HEK293 (cell line): ENCODE measurements around the gene KCTD17.

Source experiments
- CTCF ChIA-PET: fragments of 350-600 bp; formaldehyde crosslinking; extraction: SDS; loops from one replicate; lab custom pipeline; 2021; ENCODE audit warnings: antibody characterized with exemption; lab: Yijun Ruan, JAX
- POLR2A ChIA-PET: fragments of 300-600 bp; formaldehyde crosslinking; extraction: SDS; loops from one replicate; lab custom pipeline; 2020; ENCODE audit warnings: antibody characterized with exemption, inconsistent platforms; lab: Yijun Ruan, JAX
- H3K27ac ChIP-seq: fragments of 200-500 bp; sonication (Bioruptor generic); 2 replicates; pipeline ENCODE4 v1.5.1; 2014; ENCODE audit warnings: low read depth, low read length, control low read depth, inconsistent platforms; ENCODE audit errors: extremely low read depth
- H3K36me3 ChIP-seq, 2 experiments: fragments of 200-500 bp in 1 of 2; sonication (Bioruptor generic) in 1 of 2; 1 replicate in 1 of 2; 2 replicates in 1 of 2; pipeline ENCODE4 v1.5.1; 2014 to 2017; ENCODE audit warnings: inconsistent platforms in 2 of 2, low read length in 2 of 2; ENCODE audit not compliant: control insufficient read depth in 2 of 2, insufficient read depth in 1 of 2
- H3K4me1 ChIP-seq: fragments of 200-500 bp; sonication (Bioruptor generic); 2 replicates; pipeline ENCODE4 v1.5.1; 2014; ENCODE audit warnings: mild to moderate bottlenecking, low read length, inconsistent platforms; ENCODE audit not compliant: control insufficient read depth, insufficient read depth
- H3K4me3 ChIP-seq: 2 replicates; pipeline ENCODE4 v1.5.1; 2011; ENCODE audit warnings: low read depth, mild to moderate bottlenecking, control low read depth, low read length, moderate library complexity
- H3K9me3 ChIP-seq: fragments of 200-500 bp; sonication (Bioruptor generic); 2 replicates; pipeline ENCODE4 v1.5.1; 2014; ENCODE audit warnings: low read depth, low read length, inconsistent platforms; ENCODE audit not compliant: control insufficient read depth, insufficient read depth
- GLI4 ChIP-seq: fragments of 450-650 bp; formaldehyde crosslinking; IDR thresholded peaks from 2 replicates; pipeline ENCODE4 v1.5.1; 2016; ENCODE audit warnings: missing biosample characterization, missing genetic modification characterization
- GLIS2 ChIP-seq: fragments of 450-650 bp; formaldehyde crosslinking; IDR thresholded peaks from 2 replicates; pipeline ENCODE4 v1.5.1; 2016; ENCODE audit warnings: missing biosample characterization, missing genetic modification characterization
- HOXC10 ChIP-seq: sonication (generic); formaldehyde crosslinking; IDR thresholded peaks from 2 replicates; pipeline ENCODE4 v1.8.1; 2023; ENCODE audit warnings: mild to moderate bottlenecking, missing genetic modification reagents
- KLF9 ChIP-seq: fragments of 450-650 bp; formaldehyde crosslinking; IDR thresholded peaks from 2 replicates; pipeline ENCODE4 v1.5.1; 2016; ENCODE audit warnings: missing biosample characterization, missing genetic modification characterization, low read depth
- MYNN ChIP-seq: fragments of 450-650 bp; formaldehyde crosslinking; IDR thresholded peaks from 2 replicates; pipeline ENCODE4 v1.5.1; 2016; ENCODE audit warnings: missing biosample characterization, missing genetic modification characterization, borderline replicate concordance
- OSR2 ChIP-seq: fragments of 450-650 bp; formaldehyde crosslinking; IDR thresholded peaks from 2 replicates; pipeline ENCODE4 v1.5.1; 2016; ENCODE audit warnings: missing biosample characterization, missing genetic modification characterization
- PATZ1 ChIP-seq: fragments of 450-650 bp; formaldehyde crosslinking; IDR thresholded peaks from 2 replicates; pipeline ENCODE4 v1.5.1; 2016; ENCODE audit warnings: missing biosample characterization, missing genetic modification characterization
- SP2 ChIP-seq: fragments of 450-650 bp; formaldehyde crosslinking; IDR thresholded peaks from 2 replicates; pipeline ENCODE4 v1.5.1; 2016; ENCODE audit warnings: missing biosample characterization, missing genetic modification characterization
- SP3 ChIP-seq: fragments of 450-650 bp; formaldehyde crosslinking; IDR thresholded peaks from 2 replicates; pipeline ENCODE4 v1.5.1; 2016; ENCODE audit warnings: missing biosample characterization, missing genetic modification characterization
- ZFP3 ChIP-seq: fragments of 450-650 bp; formaldehyde crosslinking; IDR thresholded peaks from 2 replicates; pipeline ENCODE4 v1.5.1; 2016; ENCODE audit warnings: low read depth, missing biosample characterization, missing genetic modification characterization
- ZIC2 ChIP-seq: fragments of 450-650 bp; formaldehyde crosslinking; IDR thresholded peaks from 2 replicates; pipeline ENCODE4 v1.5.1; 2016; ENCODE audit warnings: missing biosample characterization, missing genetic modification characterization
- ZNF10 ChIP-seq: fragments of 450-650 bp; formaldehyde crosslinking; IDR thresholded peaks from 2 replicates; pipeline ENCODE4 v1.5.1; 2017; ENCODE audit warnings: missing biosample characterization, missing genetic modification characterization
- ZNF132 ChIP-seq: fragments of 450-650 bp; formaldehyde crosslinking; IDR thresholded peaks from 2 replicates; pipeline ENCODE4 v1.5.1; 2017; ENCODE audit warnings: missing biosample characterization, missing genetic modification characterization, borderline replicate concordance
- ZNF133 ChIP-seq: fragments of 450-650 bp; formaldehyde crosslinking; IDR thresholded peaks from 2 replicates; pipeline ENCODE4 v1.5.1; 2016; ENCODE audit warnings: missing biosample characterization, missing genetic modification characterization
- ZNF155 ChIP-seq: fragments of 450-650 bp; formaldehyde crosslinking; IDR thresholded peaks from 2 replicates; pipeline ENCODE4 v1.5.1; 2016; ENCODE audit warnings: missing biosample characterization, missing genetic modification characterization
- ZNF169 ChIP-seq: fragments of 450-650 bp; formaldehyde crosslinking; IDR thresholded peaks from 2 replicates; pipeline ENCODE4 v1.5.1; 2016; ENCODE audit warnings: missing biosample characterization, missing genetic modification characterization
- ZNF174 ChIP-seq: fragments of 450-650 bp; formaldehyde crosslinking; IDR thresholded peaks from 2 replicates; pipeline ENCODE4 v1.5.0; 2017; ENCODE audit warnings: missing biosample characterization, mild to moderate bottlenecking, missing genetic modification characterization
- ZNF24 ChIP-seq: fragments of 450-650 bp; formaldehyde crosslinking; IDR thresholded peaks from 2 replicates; pipeline ENCODE4 v1.5.1; 2016; ENCODE audit warnings: missing biosample characterization, missing genetic modification characterization
- ZNF350 ChIP-seq: fragments of 450-650 bp; formaldehyde crosslinking; IDR thresholded peaks from 2 replicates; pipeline ENCODE4 v1.5.0; 2017; ENCODE audit warnings: missing biosample characterization, mild to moderate bottlenecking, missing genetic modification characterization
- ZNF354C ChIP-seq: fragments of 450-650 bp; formaldehyde crosslinking; IDR thresholded peaks from 2 replicates; pipeline ENCODE4 v1.5.1; 2016; ENCODE audit warnings: missing biosample characterization, missing genetic modification characterization, low read depth, borderline replicate concordance
- ZNF433 ChIP-seq: fragments of 450-650 bp; formaldehyde crosslinking; IDR thresholded peaks from 2 replicates; pipeline ENCODE4 v1.5.1; 2016; ENCODE audit warnings: missing biosample characterization, missing genetic modification characterization, low read depth
- ZNF48 ChIP-seq: fragments of 450-650 bp; formaldehyde crosslinking; IDR thresholded peaks from 2 replicates; pipeline ENCODE4 v1.5.1; 2016; ENCODE audit warnings: missing biosample characterization, missing genetic modification characterization
- ZNF513 ChIP-seq: fragments of 450-650 bp; IDR thresholded peaks from 2 replicates; pipeline ENCODE4 v1.5.1; 2018; ENCODE audit warnings: missing biosample characterization, missing genetic modification characterization
- ZNF548 ChIP-seq: fragments of 450-650 bp; formaldehyde crosslinking; IDR thresholded peaks from 2 replicates; pipeline ENCODE4 v1.5.1; 2016; ENCODE audit warnings: missing biosample characterization, missing genetic modification characterization
- ZNF677 ChIP-seq: fragments of 450-650 bp; IDR thresholded peaks from 2 replicates; pipeline ENCODE4 v1.5.0; 2018; ENCODE audit warnings: missing biosample characterization, mild to moderate bottlenecking, missing genetic modification characterization, moderate library complexity
- ZNF777 ChIP-seq: fragments of 450-650 bp; formaldehyde crosslinking; IDR thresholded peaks from 2 replicates; pipeline ENCODE4 v1.5.1; 2017; ENCODE audit warnings: missing biosample characterization, missing genetic modification characterization, borderline replicate concordance
- ZNF791 ChIP-seq: fragments of 450-650 bp; formaldehyde crosslinking; IDR thresholded peaks from 2 replicates; pipeline ENCODE4 v1.5.1; 2016; ENCODE audit warnings: missing biosample characterization, missing genetic modification characterization
- ZNF830 ChIP-seq: fragments of 450-650 bp; IDR thresholded peaks from 2 replicates; pipeline ENCODE4 v1.5.0; 2018; ENCODE audit warnings: missing biosample characterization, missing genetic modification characterization, low read depth, mild to moderate bottlenecking, moderate library complexity
- ZSCAN16 ChIP-seq: fragments of 450-650 bp; formaldehyde crosslinking; IDR thresholded peaks from 2 replicates; pipeline ENCODE4 v1.5.1; 2016; ENCODE audit warnings: missing biosample characterization, missing genetic modification characterization
- TF ChIP-seq, protein P1 (sequence below): fragments of 450-650 bp; formaldehyde crosslinking; IDR thresholded peaks from 2 replicates; pipeline ENCODE4 v1.5.1; 2016; ENCODE audit warnings: missing biosample characterization, missing genetic modification characterization

Gene KCTD17

DNA sequence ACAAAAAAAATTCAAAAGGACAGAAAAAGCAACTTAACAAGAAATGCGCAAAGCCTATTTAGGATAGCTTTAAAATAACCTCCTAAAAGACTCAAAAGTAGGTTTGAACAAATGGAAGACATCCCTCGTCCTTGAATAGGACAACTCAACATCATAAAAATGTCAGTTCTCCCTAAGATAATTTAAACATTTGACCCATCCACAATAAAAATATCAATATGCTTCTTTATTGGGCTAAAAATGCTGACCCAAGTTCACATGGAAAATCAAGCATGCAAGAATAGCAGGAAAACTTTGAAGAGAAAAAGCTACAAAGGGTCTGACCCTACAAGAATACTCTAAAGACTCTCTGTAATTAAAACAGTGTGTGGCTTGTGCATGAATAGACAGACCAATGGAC is 12.1 kb upstream of the KCTD17 start (continued):
- TF ChIP-seq ZNF174: no peak
- TF ChIP-seq SP2 (tag by site-specific recombination): no peak
- TF ChIP-seq ZNF433 (tag by site-specific recombination): no peak

- no peak overlapping the region for H3K27ac ChIP-seq
- no peak overlapping the region for H3K4me3 ChIP-seq
- no peak for TF ChIP-seq ZNF791 (tag by site-specific recombination)
- no peak for TF ChIP-seq ZNF830
- TF ChIP-seq ZNF132 (tag by site-specific recombination): no peak
- no peak for TF ChIP-seq ZNF548
- no peak for TF ChIP-seq ZFP3 (tag by site-specific recombination)
- TF ChIP-seq ZNF513 (tag by site-specific recombination): no peak
- no peak for TF ChIP-seq ZNF155 (tag by site-specific recombination)
- TF ChIP-seq ZNF24 (tag by site-specific recombination): no peak
- no peak for TF ChIP-seq ZNF133 (tag by site-specific recombination)
- no peak for TF ChIP-seq ZSCAN16
- no peak for TF ChIP-seq MYNN (tag by site-specific recombination)
- no peak for TF ChIP-seq ZNF354C
- TF ChIP-seq ZNF677 (tag by site-specific recombination): no peak
- TF ChIP-seq ZNF169 (tag by site-specific recombination): no peak
- TF ChIP-seq KLF9 (tag by site-specific recombination): no peak
- no peak for TF ChIP-seq ZNF48 (tag by site-specific recombination)
- no peak for TF ChIP-seq ZNF10 (tag by site-specific recombination)
- ChIA-PET POLR2A (interaction anchor here (0.8 to 1.8 kb wide), 4 partner anchors 8 to 32 kb away, joined by 3 to 7 read pairs (median 3); partner anchors contain the start of gene KCTD17), CTCF (interaction anchor here (0.6 to 3.5 kb wide), 22 partner anchors 8 to 496 kb away, joined by 3 to 14 read pairs (median 4); partner anchors contain the start of genes IFT27, KCTD17, MPST and TST)
- no peaks in the 10 kb centered on the region for H3K4me1 ChIP-seq
- H3K36me3 ChIP-seq: no peaks in the 10 kb centered on the region
- no peaks in the 10 kb centered on the region for H3K9me3 ChIP-seq
These were observed 8.2 kb upstream of the KCTD17 start for GRCh38 chr22:37043209-37043827.

GRCh38 chr22:37043828-37044538 is 7.6 kb upstream of the KCTD17 start:
- Histone ChIP-seq H3K27ac (no peak overlapping the region), H3K4me1 (no peaks in the 10 kb centered on the region)
- TF ChIP-seq GLIS2 (tag by site-specific recombination): peak; percentile 48; the same call in 1 of the 2 replicates
- no peak for TF ChIP-seq ZNF777 (tag by site-specific recombination)
- TF ChIP-seq PATZ1 (tag by site-specific recombination): peak; percentile 12; the same call in 1 of the 2 replicates
- TF ChIP-seq GLI4 (tag by site-specific recombination): no peak
- TF ChIP-seq SP3 (tag by site-specific recombination): 0 out of 2 replicates have a peak, but pooled peaks have one; percentile 16
- TF ChIP-seq, protein P1, sequence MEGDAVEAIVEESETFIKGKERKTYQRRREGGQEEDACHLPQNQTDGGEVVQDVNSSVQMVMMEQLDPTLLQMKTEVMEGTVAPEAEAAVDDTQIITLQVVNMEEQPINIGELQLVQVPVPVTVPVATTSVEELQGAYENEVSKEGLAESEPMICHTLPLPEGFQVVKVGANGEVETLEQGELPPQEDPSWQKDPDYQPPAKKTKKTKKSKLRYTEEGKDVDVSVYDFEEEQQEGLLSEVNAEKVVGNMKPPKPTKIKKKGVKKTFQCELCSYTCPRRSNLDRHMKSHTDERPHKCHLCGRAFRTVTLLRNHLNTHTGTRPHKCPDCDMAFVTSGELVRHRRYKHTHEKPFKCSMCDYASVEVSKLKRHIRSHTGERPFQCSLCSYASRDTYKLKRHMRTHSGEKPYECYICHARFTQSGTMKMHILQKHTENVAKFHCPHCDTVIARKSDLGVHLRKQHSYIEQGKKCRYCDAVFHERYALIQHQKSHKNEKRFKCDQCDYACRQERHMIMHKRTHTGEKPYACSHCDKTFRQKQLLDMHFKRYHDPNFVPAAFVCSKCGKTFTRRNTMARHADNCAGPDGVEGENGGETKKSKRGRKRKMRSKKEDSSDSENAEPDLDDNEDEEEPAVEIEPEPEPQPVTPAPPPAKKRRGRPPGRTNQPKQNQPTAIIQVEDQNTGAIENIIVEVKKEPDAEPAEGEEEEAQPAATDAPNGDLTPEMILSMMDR (tag by site-specific recombination): peak; percentile 70
- TF ChIP-seq ZNF350 (tag by site-specific recombination): no peak
- TF ChIP-seq ZIC2 (tag by site-specific recombination): peak; percentile 72
- TF ChIP-seq HOXC10 (CRISPR knock-in tag): no peak
- peak; percentile 60 for TF ChIP-seq OSR2 (tag by site-specific recombination)

More at GRCh38 chr22:37043828-37044538, 7.6 kb upstream of the KCTD17 start:
- Histone ChIP-seq H3K36me3 (no peaks in the 10 kb centered on the region), H3K4me3 (no peak overlapping the region), H3K9me3 (no peaks in the 10 kb centered on the region)
- POLR2A ChIA-PET: interaction anchor here (1.1 to 1.8 kb wide), 3 partner anchors 8 to 33 kb away, joined by 3 to 7 read pairs (median 3); partner anchors contain the start of gene KCTD17
- CTCF ChIA-PET: interaction anchor here (0.6 to 3.5 kb wide), 30 partner anchors 7 to 548 kb away, joined by 3 to 14 read pairs (median 4); partner anchors contain the start of genes IL2RB, KCTD17, MPST and TST
